ENCODE results near the gene MAPK10.

GRCh38 chr4:86106475-86106874, 253.4 kb downstream of the MAPK10 start:
- no peak for TF ChIP-seq CTCF (optimal IDR thresholded peaks at IDR 0.05 in 1 of 3, IDR thresholded peaks at IDR 0.05 in 1 of 3, conservative IDR thresholded peaks at IDR 0.05 in 1 of 3; ENCODE audit: extremely low read depth in 1 of 3, insufficient read depth in 2 of 3, low read length in 3 of 3)
- TF ChIP-seq EZH2 (IDR thresholded peaks at IDR 0.05; ENCODE audit: low read length) = no peak

All from keratinocyte (primary cell).